CD4-positive, alpha-beta T cell treated with Interleukin-17A for 1 hour (primary cell): ENCODE data around the gene GLO1.

Experiments
- DNase-seq: peaks from one replicate; pipeline ENCODE4 v3.0.0-alpha.2; 2020

The GLO1 gene

DNA sequence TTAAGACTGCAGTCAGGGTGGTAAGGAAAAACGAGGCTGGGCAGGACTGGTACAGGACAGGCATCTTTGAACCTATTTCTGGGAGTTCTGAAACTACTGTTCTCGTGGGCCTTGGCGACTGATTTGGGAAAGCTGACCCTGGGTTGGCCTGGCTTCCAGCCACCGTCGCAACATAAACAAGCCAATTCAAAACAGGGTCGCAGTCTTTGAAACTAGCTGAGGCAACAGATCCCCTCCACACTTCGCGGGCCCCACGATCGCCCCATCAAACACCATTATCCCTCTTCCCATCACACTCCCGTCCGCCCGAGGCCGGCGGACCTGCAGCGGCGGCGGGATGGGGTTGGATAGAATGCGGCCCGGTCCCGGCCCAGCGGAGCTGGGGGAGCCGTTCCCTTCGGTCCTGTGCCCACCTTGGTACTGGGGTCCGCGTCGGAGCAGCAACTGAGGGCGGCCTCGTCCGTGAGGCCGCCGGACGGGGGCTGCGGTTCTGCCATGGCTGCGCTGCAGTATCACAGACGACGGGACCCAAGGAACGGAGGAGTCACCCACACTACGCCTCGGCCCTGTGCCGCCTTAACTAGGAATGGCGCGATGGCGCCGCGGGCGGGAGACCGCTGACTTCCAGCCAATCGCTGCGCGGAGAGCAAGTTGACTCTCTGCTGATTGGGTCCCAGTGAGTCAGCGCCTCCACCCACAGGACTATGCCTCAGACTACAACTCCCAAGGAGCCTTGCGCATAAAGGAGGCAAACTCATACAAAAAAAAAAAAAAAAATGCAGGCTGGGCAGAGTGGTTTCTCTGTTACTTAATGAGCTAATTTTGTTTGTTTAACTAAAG lies at the start of gene GLO1:
Gene GLO1 (minus strand): TSS at position 588 of the 840 bp plus-strand sequence. CDS start 91 bp downstream, at position 497.
- DNase-seq, result peak; percentile 98

DNA sequence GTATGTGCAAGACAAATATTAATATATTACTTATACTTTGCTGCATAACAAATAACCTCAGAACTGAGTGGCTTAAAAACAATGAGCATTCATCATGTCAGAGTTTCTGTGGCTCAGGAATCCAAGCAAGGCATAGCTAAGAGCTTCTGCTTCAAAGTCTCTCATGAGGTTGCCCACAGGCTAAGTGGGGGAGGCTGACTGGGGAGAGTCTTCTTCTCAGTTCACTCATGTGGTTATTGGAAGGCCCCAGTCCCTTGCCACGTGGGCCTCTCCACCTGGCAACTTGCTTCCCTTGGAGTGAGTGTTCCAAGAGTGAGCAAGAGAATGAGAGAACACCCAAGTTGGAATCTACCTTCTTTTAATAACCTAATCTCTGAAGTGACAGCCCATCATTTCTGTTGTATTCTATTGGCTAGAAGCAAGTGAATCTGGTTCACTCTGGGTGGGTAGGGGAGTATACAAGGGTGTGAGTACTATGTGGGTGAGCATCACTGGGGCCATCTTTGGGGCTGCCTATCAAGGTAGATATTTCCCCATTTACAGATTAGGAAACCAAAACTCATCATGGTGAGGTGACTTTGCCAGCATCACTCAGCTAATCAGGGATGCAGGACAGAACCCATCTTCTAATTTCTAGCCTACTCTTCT lies 48.1 kb upstream of the GLO1 start:
- DNase-seq, result no peak

DNA sequence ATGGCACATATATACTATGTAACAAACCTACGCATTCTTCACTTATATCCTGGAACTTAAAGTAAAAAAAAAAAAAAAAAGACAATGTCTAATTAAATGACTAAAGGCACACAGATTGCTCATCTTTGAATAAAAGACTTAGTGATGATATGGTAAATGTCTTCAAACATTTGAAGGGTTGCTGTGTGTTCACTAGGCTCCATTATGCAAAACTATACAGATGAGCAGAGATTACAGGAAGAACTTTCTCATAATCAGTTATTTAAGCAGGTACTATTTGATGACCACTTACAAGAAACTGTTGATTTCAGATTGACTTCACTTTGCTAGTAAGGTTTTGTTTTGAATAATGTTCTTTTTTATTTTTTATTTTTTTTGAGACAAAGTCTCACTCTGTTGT lies 46.5 kb upstream of the GLO1 start:
- DNase-seq, result no peak

DNA sequence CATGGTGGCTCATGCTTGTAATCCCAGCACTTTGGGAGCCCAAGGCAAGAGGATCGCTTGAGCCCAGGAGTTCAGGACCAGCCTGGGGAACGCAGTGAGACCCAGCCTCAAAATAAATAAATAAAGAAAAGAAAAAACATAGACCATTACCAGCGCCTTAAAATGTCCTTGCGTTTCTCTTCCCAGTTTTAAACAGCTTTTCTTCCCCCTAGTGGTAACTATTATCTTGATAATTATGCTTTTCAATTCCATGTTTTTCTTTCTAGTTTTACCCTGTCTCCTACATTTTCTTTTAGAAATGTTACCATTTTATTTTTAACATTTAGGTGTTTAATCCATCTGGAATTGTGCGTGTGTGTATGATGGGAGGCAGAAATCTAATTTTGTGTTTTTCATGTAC lies 36.6 kb upstream of the GLO1 start:
- DNase-seq, result no peak

DNA sequence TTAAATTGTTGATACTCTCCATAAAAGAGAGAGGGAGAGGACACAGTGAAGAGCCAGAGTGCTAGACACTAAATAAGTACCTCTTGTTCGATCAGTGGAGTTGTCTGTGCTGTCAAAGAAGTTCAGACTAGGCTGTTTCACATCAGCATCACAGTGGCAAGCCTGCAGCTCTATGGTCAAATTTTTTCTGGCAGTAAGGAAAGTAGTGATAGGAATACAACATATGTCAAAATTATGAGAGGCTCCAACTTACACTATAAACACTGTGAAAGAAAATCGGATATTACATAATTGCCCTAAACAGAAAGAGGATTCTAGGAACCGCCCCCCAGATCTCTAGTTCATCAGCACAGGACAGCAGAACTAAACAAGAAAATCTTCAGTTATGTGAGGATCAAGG lies 35.3 kb upstream of the GLO1 start:
- no peak for DNase-seq

DNA sequence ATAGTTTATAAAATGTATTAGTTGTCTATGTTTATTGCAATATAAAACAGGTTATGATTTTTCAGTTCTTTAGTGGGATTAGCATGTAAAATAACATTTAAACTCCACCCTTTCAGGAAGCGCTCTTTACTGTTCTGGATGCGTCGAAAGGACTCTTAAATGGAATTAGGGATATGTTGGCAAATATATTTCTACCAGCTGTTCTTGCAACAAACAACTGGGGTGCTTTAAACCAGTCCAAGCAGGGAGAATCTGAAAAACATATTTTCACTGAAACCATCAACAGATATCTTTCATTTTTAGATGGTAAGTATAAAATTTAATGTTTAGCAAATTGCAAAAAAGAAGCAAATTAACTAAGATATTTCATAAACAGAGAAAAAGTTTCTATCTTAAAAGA lies 34.0 kb upstream of the GLO1 start:
- DNase-seq, result no peak

DNA sequence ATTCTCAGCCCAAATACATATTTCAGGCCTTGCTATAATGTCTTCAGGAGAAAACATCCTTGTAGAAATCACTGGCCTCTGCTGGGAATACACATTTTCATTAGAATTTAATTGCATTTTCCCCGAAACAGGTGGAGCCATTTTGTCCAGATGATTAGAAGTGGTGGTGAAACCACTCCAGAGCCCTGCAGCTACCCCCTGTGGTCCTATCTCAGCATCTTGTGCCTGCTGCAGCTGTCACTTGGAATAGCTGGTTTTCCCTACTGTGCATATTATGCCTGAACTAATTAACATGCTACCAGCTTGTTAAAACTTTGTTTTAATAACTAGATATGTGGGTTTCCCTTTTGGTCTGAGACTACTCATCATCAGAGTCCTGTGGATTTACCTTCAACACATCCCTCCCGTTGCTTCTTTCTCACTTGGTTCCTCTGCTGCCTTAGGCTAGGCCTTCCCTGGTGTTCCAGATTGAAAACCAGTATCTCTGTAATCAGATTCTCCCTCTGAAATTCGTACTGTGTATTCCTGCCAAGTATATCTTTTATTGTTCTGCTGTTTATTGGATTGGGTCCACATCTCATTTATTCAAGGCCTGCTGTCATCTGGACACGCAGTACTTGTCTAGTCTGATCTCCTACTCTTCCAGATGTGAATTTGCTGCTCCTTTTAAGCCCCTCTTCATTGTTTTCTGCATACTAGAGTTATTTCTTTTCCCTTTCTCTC lies 27.4 kb upstream of the GLO1 start:
- DNase-seq, result no peak

DNA sequence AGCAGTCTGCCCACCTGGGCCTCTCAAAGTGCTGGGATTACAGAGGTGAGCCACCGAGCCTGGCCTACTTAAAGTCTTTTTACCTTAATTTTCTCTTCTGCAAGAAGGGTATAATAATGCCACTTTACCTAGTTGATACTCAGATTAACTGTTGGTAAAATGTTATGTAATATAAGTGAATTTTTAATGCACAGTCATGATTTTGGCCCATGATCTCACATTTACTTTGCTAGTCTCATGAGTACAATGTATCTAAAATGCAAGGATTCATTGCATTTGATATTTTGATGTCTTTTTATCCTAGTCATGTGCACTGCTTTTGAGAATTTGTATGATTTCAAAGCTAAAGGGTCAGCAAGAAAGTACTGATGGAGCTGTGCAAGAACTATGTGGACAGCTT lies 25.3 kb upstream of the GLO1 start:
- DNase-seq, result no peak

DNA sequence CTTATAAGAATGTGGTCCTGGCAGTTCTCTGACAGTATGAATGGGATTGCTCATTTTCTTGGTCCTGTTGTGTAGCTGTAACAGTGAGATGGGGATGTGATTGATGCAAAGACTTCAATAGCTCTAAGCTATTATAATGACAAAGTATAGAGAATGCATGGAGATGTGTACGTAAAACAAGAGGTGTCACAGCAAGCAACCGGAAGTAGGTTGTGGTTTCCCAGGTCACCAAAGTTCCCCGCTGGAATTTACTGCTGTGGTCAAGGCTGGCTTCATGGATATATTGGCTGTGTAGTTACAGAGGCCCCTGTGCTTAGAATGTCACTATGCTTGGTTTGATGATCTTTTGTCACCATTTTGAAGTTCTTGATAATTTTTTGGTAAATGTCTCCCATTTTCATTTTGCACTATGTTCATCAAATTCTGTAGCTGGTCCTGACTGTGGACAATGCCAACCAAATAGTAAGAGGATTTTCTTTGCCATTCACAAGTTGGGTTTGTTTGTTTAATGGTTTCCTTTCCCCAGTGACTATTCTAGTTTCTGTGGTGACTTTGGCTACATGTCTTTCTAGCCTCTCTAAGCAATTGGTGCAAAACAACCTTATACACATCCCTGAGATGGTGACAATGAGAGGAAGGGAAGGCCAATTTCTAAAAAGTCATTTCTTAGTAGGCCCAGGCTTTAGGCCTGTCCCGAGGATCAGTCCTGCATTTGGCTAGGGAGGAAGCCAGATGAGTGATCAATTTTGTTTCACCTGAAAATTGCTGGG lies 22.7 kb upstream of the GLO1 start:
- DNase-seq, result no peak

DNA sequence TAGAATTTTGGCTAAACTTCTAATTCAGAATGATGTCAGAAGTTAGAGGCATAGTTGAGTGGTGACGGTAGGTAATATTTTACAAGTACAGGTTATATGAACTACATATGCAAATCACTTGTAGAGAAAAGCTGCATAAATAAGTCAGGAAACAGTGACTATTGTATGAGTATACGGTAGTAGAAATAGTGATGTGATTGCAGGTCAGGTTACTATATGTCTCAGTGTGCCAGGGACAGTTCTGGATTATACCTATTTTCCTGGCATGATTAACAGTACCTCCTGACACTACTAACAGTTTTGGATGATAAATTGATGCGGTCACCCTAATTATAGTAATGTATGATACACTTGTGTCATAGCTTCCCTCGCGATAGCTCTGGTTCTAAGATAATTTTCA lies 21.4 kb upstream of the GLO1 start:
- DNase-seq, result no peak

DNA sequence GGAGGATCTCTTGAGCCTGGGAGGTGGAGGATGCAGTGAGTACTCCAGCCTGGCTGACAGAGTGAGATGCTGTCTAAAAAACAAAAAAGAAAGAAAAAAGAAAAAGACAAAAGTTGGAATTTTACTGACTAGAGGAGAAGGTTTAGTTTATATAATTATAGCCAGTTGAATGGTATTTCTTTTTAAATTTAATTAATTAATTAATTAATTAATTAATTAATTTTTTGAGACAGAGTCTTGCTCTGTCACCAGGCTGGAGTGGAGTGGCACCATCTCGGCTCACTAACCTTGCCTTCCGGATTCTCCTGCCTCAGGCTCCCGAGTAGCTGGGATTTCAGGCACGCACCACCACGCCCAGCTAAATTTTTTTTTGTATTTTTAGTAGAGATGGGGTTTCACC lies 20.8 kb upstream of the GLO1 start:
- DNase-seq, result no peak

DNA sequence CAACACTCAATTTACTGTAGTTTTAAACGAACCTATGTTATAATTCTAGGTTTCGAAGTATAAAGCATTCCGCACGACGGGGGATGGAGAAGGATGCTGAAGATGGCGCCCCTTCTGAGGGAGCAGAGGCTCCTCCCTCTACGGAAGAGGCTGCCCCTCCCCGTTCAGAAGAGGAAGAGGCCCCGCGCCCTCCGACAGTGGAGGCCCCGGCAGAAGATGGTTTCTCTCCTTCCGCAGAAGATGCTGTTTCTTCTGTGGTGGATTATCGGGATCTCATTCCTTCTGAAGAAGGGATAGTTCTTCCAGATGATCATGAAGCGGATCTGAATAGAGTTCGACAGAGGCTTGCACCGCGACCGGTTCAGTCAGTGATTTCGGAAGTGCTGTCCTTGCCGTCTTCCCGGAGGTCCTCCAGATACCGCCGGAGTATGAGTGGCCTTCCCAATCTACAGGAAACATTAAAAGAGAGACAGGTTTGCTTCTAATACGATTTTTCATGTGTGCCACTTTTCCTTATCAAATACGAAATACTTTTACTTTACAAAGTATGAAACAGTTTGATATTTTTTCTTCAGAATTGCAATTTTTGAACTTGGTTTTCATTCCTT lies 19.9 kb upstream of the GLO1 start:
- no peak for DNase-seq

DNA sequence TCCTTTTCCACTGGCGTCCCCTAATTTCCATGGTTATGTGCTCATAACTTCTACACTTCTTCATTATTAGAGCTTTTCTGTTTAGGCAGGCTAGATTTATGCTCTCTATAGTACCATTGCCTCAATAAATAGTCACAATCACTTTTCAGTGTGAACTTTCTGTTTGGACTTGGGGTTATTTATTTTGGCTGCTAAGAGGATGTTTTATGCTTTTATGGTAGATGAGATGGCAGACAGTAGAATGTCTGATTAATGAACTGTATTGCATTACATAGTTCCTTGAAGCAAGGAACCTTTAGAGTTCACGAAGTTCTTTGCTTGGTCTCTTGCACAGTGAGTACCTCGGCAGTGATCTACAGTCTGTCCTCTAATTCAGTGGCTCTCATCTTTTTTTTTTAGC lies 19.1 kb upstream of the GLO1 start:
- no peak for DNase-seq

DNA sequence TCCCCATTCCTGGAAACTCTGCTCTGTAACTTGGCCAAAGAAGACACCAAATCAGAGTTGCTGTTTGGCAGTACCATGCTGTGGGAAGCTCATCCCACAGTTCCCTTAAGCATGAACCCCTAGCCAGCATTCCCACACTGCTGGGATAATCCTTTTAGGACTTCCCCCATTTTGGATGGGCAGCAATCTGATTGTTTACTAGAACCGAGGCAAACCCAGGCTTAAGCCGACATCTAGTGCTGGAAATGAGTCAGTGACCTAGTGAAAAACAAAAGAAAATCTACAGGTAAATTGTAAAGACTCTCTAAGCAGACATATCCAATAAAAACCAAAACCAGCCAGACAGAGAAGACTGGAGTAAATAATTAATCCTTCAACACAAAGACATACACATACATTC lies 17.4 kb upstream of the GLO1 start:
- no peak for DNase-seq

DNA sequence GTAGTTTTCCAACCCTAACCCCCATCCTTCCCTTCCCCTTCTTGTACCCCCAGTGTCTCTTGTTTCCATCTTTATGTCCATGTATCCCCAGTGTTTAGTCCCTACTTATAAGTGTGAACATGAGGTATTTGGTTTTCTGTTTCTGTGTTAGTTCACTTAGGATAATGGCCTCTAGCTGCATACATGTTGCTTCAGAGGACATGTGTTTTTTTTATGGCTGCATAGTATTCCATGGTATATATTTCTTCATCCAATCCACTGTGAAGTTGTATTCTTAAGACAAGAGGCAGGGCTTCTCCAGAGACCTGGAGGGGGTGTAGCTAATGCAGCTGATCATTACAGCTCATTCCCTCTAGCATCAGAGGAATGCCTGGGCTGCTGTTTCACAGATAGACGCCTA lies 16.4 kb upstream of the GLO1 start:
- no peak for DNase-seq

DNA sequence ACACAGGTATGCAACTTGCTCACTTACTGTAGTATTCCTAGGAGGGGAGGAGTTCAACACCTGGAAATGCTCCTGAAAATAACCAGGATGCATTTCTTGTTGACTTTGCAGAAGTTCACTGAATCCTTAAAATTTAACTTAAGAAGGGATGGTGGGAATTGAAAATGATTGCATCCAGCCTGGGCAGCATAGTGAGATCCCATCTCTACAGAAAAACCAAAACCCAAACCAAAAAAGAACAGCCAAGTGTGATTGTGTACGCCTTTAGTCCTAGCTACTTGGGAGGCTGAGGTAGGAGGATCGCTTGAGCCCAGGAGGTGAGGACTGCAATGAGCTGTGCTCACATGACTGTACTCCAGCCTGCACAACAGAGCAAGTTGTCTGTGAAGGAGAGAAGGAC lies 13.9 kb upstream of the GLO1 start:
- no peak for DNase-seq

DNA sequence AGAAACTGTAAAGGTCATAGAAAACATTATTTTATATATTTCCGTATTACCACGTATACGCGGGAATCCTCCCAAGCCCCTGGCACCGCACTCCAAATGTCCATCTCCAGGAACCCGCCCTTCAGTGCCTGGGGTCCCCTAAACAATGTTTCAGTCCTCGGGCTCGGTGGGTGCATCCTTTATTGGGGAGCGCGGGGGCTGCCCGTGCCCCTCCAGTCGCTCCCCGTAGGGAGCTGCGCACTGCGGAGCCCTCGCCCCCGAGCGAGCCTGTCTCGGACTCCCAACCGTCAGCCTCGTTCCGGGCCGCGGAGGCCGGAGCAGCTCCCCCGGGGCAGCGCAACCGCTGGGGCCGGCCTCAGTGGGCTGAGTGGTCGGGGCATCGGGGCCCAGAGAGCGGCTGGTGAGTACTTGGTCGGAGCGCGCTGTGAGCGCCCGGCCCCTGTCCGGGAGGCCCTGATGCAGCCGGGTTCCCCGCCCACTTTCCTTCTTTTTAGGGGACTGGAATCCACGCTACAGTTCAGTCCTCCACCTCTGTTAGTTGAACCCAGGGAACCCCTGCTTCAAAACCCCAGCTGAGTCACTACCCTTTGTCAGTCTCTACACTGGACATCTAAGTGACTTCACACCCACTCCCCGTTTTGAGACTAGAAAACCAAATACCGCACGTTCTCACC lies 12.2 kb upstream of the GLO1 start, which contains the start of gene DNAH8:
Gene DNAH8 (plus strand): TSS at position 296 of the 674 bp plus-strand sequence. CDS start 7,499 bp downstream, outside the sequence.
- DNase-seq, result no peak

DNA sequence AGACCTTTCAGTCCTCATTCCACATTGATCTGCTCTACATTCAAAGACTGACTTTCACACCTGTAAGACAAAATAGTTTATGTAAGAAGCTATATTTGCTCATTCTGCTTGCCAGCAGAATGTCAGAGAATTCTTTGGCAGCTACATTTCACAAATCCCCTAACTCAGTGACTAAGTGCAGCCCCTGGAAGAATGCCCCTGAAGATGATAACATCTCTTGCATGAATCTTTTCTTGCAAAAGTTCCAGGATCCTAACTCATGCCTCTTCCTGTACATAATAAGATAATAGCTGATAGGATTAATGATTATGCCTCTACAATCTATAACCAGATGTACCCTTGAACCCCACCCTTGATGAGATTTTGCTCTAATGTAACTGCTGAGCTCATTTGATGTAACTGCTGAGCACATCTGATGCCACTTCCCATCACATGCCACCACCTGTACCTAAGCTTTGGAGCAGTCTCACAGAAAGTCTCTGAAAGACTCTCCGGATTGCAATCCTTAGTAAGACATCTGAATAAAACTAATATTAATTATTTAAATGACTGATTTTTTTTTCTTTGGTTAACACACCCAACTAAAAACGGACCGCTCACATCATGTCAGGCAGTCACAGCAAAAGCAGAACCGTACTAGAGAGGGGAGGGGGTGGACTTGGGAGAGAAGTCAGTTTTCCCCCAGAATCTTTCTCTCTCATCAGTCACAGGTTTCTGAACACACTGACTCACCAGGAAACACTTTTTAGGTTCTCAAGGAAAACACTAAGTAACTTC lies 11.5 kb upstream of the GLO1 start:
- no peak for DNase-seq

DNA sequence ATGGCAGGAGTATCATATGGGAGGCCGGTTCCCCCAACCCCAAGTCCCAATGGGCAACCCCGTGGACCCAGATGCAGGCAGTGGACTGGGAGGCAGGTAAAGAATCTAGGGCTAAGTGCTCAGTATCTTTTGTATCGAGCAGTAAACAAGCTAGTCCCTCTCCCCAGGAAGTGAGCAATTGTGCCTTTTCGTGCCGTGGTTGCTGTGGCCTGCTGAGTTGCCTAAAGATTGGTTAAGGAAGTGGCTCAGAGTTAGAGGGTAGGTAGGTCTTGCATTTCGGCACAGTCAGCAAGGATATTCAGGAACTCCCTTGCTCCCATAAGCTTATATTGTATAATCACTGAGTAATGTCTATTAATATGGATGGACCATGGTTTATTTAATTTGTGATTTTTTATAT lies 10.9 kb upstream of the GLO1 start:
- peak; percentile 52 for DNase-seq

DNA sequence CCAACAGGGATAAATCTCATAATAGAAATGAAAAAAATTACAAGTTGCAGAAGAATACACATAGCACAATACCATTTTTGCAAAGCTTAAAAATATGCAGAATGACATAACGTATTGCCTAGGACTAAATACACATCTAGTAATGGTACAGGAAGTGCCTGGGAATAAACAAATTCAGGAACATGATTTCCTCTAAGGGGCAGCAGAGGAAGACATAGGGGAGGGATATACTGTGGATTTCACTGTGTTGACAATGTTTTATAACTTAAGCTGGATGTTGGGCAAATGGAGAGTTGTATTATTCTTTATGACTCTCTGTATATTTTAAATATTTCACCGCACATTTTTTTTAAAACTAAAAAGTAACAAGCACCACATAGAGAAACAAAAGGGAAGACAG lies 5.6 kb upstream of the GLO1 start:
- DNase-seq, result no peak

DNA sequence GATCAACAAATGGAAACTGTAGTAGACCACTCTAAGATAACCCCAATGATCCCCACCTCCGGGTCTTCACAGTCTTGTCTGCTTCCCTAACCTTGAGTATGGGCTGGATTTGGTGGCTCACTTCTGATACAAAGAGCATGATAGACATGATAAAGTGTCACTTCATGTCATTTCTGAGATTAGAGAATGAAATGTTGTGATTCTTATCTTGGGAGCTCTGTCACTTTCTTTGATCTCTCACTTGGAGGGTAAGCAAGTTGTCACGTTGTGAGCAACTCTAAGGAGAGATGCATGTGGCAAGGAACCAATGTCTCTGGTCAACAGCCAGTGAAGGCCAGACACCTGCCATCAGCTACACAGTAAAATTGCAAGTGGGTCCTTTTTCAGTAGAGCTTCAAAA lies 3.0 kb upstream of the GLO1 start:
- no peak for DNase-seq
